DND-41 (cell line): ENCODE data around the gene MYO1D.

Experiments used
- ATAC-seq: fragments of 200-7000 bp; cut with Tn5 transposase; 3 replicates; pipeline ENCODE4 v1.9.1; 2021; ENCODE audit warnings: low read depth; ENCODE audit not compliant: insufficient read depth
- DNase-seq: peaks from one replicate; pipeline ENCODE4 v3.0.0-alpha.2; 2020
- H2AFZ ChIP-seq: 2 replicates; pipeline ENCODE4 v1.6.0; 2012; ENCODE audit warnings: low read depth, low read length
- H3K27ac ChIP-seq: 2 replicates; pipeline ENCODE4 v1.5.1; 2012; ENCODE audit warnings: low read length, inconsistent platforms
- H3K27me3 ChIP-seq: fragments of 200-600 bp; sonication (generic); 2 replicates; pipeline ENCODE4 v1.6.0; 2012; ENCODE audit warnings: low read length, mild to moderate bottlenecking, inconsistent platforms; ENCODE audit not compliant: insufficient read depth, poor library complexity
- H3K36me3 ChIP-seq: 2 replicates; pipeline ENCODE4 v1.5.1; 2012; ENCODE audit warnings: low read length, inconsistent platforms; ENCODE audit not compliant: insufficient read depth
- H3K4me1 ChIP-seq: 2 replicates; pipeline ENCODE4 v1.5.1; 2012; ENCODE audit warnings: mild to moderate bottlenecking, low read length; ENCODE audit not compliant: insufficient read depth
- H3K4me2 ChIP-seq: 2 replicates; pipeline ENCODE4 v1.6.0; 2012; ENCODE audit warnings: mild to moderate bottlenecking, moderate library complexity, low read length, inconsistent platforms; ENCODE audit not compliant: insufficient read depth
- H3K4me3 ChIP-seq, 2 experiments: fragments of 200-600 bp in 1 of 2; shearing (Covaris generic) in 1 of 2; 2 replicates each; pipeline ENCODE4 v1.5.1; 2012 to 2016; ENCODE audit warnings: inconsistent platforms in 2 of 2, low read length in 2 of 2, mild to moderate bottlenecking in 2 of 2, low read depth in 1 of 2, moderate library complexity in 1 of 2
- H3K79me2 ChIP-seq: 2 replicates; pipeline ENCODE4 v1.6.0; 2012; ENCODE audit warnings: low read length, inconsistent platforms; ENCODE audit not compliant: insufficient read depth
- H3K9ac ChIP-seq: 2 replicates; pipeline ENCODE4 v1.6.0; 2012; ENCODE audit warnings: low read depth, mild to moderate bottlenecking, inconsistent platforms, low read length, moderate library complexity
- H3K9me3 ChIP-seq: 2 replicates; pipeline ENCODE4 v1.5.1; 2012; ENCODE audit warnings: low read length, moderate library complexity, mild to moderate bottlenecking, inconsistent platforms; ENCODE audit not compliant: insufficient read depth, severe bottlenecking
- H4K20me1 ChIP-seq: 2 replicates; pipeline ENCODE4 v1.6.0; 2012; ENCODE audit warnings: low read length; ENCODE audit not compliant: insufficient read depth
- EZH2 ChIP-seq: IDR thresholded peaks from 3 replicates; pipeline ENCODE4 v1.6.1; 2012; ENCODE audit warnings: borderline replicate concordance, low read depth, mild to moderate bottlenecking, moderate library complexity, low read length, inconsistent platforms; ENCODE audit not compliant: severe bottlenecking
- TF ChIP-seq, protein P1 (sequence below): IDR thresholded peaks from 2 replicates; pipeline ENCODE4 v1.5.1; 2012; ENCODE audit warnings: borderline replicate concordance, low read length, moderate library complexity, mild to moderate bottlenecking; ENCODE audit not compliant: poor library complexity, severe bottlenecking; ENCODE audit errors: extremely low read depth

The MYO1D gene

DNA sequence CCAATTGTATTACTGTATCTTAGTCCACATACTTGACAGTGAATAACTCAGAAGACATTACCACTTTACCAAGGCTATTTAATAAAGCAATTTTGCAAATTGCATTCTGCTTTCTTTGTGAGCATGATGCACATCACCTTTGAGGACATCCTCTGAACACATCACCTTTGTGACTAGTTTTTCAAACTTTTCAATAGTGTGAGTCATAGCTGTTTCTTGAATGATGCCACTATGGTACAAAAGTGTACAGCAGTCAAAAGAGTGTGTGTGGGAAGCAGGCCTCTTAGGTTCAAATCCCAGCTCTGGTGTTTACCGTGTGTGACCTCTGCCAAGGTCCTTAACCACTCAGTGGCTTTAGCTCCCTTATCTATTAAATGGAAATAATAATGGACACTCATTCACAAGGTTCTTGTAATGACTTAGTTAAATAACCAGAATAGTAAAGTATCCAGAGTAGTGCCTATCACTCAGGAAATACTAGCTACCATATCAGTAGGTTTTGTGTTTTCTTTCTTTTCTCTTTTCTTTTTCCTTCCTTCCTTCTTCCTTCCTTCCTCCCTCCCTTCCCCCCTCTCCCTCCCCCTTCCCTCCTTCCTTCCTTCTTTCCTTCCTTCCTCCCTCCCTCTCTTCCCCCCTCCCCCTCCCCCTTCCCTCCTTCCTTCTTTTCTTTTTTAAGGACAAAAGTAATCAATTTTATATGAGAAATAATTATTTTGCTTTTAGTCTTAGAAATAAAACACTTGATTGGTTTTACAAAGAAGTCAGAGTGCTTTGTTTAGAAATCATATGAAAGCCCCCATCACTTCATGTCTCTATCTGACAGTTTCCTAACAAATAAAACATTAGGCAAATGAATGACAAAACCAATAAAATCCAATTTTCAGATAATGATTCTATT is 178.9 kb downstream of the MYO1D start:
- H3K9me3 ChIP-seq, result no peaks in the 10 kb centered on the region
- no peak overlapping the region for H3K9ac ChIP-seq
- H3K4me3 ChIP-seq, result no peak overlapping the region
- no peak overlapping the region for H3K4me2 ChIP-seq
- H4K20me1 ChIP-seq, result no peaks in the 10 kb centered on the region
- no peaks in the 10 kb centered on the region for H3K4me1 ChIP-seq
- no peak for ATAC-seq
- no peak overlapping the region for H2AFZ ChIP-seq
- H3K27me3 ChIP-seq, result peaks cover 11% of the 10 kb centered on the region
- no peaks in the 10 kb centered on the region for H3K79me2 ChIP-seq
- no peaks in the 10 kb centered on the region for H3K36me3 ChIP-seq
- no peak for DNase-seq
- no peak overlapping the region for H3K27ac ChIP-seq
- TF ChIP-seq EZH2, result no peak
- TF ChIP-seq, protein P1, sequence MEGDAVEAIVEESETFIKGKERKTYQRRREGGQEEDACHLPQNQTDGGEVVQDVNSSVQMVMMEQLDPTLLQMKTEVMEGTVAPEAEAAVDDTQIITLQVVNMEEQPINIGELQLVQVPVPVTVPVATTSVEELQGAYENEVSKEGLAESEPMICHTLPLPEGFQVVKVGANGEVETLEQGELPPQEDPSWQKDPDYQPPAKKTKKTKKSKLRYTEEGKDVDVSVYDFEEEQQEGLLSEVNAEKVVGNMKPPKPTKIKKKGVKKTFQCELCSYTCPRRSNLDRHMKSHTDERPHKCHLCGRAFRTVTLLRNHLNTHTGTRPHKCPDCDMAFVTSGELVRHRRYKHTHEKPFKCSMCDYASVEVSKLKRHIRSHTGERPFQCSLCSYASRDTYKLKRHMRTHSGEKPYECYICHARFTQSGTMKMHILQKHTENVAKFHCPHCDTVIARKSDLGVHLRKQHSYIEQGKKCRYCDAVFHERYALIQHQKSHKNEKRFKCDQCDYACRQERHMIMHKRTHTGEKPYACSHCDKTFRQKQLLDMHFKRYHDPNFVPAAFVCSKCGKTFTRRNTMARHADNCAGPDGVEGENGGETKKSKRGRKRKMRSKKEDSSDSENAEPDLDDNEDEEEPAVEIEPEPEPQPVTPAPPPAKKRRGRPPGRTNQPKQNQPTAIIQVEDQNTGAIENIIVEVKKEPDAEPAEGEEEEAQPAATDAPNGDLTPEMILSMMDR, result no peak

DNA sequence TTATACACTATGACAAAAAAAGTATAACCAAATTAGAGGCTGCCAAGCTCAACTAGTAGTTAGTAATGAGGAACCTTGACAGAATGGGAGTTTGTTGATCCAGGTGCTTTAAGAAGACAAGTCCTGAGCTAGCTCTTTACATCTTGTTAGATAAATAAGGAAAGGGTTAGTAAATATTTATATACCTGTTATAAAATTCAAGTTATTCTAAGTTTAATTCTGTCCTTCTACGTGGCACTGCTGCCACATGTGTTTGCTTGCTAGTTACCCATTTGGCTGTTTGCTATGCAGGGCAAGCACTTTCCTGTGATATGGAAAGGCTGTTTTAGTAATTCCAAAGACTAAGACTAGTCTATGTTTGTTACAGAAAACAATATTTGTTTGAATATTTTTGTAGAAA is 180.5 kb downstream of the MYO1D start:
- TF ChIP-seq, protein P1, result no peak
- no peak for TF ChIP-seq EZH2
- Histone ChIP-seq H2AFZ (no peak overlapping the region), H3K79me2 (no peaks in the 10 kb centered on the region), H3K4me3 (no peak overlapping the region), H3K4me2 (no peak overlapping the region), H3K27me3 (peaks cover 4% of the 10 kb centered on the region), H4K20me1 (no peaks in the 10 kb centered on the region), H3K27ac (no peak overlapping the region), H3K9ac (no peak overlapping the region), H3K4me1 (no peaks in the 10 kb centered on the region), H3K9me3 (no peaks in the 10 kb centered on the region), H3K36me3 (no peaks in the 10 kb centered on the region)
- ATAC-seq, result no peak
- DNase-seq, result no peak

DNA sequence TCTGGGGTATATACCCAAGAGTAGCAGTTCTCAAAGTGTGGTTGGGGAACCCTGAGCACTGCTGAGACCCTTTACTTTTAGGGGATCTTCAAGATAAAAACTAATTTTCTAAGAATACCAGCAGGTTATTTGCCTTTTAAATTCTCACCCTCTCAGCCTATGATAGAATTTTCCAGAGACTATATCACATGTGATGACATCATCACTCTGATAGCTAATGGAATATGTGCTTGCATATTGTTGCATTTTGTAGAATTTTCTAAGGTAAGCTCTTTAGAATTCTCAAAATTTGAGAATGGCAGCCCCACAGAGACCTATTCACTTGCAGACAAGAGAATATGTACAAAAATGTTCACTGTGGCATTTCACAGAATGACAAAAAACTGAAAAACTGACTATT is 181.1 kb downstream of the MYO1D start:
- Histone ChIP-seq H3K4me2 (no peak overlapping the region), H2AFZ (no peak overlapping the region), H3K27me3 (peaks cover 4% of the 10 kb centered on the region), H4K20me1 (no peaks in the 10 kb centered on the region), H3K27ac (no peak overlapping the region), H3K4me1 (no peaks in the 10 kb centered on the region), H3K79me2 (no peaks in the 10 kb centered on the region), H3K9me3 (no peaks in the 10 kb centered on the region), H3K4me3 (no peak overlapping the region), H3K9ac (no peak overlapping the region), H3K36me3 (no peaks in the 10 kb centered on the region)
- ATAC-seq, result no peak
- no peak for DNase-seq
- TF ChIP-seq EZH2, result no peak
- TF ChIP-seq, protein P1, result no peak
